IMR-90 (cell line): Measurements from ENCODE around the gene TRPM4. TPM values are rescaled to one million over a fixed set of nuclear protein-coding genes. Genes with fewer than 3 reads are reported as not detected.

Experiments used
- ATAC-seq: fragments of 200-7000 bp; cut with Tn5 transposase; 2 replicates; pipeline ENCODE4 v1.9.1; 2020; ENCODE audit warnings: low read depth, mild to moderate bottlenecking, moderate library complexity
- BruUV-seq: library from RNA; stranded (reverse); fragments of 400-500 nt; replicated peaks from 2 replicates; lab custom pipeline; 2021; lab: Mats Ljungman, UMichigan
- CTCF ChIA-PET: fragments of 300-600 bp; formaldehyde crosslinking; extraction: SDS; loops from one replicate; lab custom pipeline; 2021; ENCODE audit warnings: antibody characterized with exemption; lab: Yijun Ruan, JAX
- POLR2A ChIA-PET: fragments of 300-600 bp; sonication (Branson Sonifier 250); formaldehyde crosslinking; loops from one replicate; lab custom pipeline; 2022; ENCODE audit warnings: antibody characterized with exemption; ENCODE audit not compliant: unreplicated experiment; lab: Charles Lee
- DNase-seq: peaks from one replicate; pipeline ENCODE4 v3.0.0; 2013
- H2AFZ ChIP-seq: replicated peaks from 2 replicates; pipeline ENCODE3; 2013; ENCODE audit warnings: low read length, mild to moderate bottlenecking; ENCODE audit not compliant: poor library complexity
- H2AK5ac ChIP-seq: 2 replicates; pipeline ENCODE4 v1.6.1; 2013; ENCODE audit warnings: low read depth, low read length, inconsistent platforms
- H2AK9ac ChIP-seq: replicated peaks from 2 replicates; pipeline ENCODE3; 2013; ENCODE audit warnings: mild to moderate bottlenecking, low read depth, low read length, moderate library complexity; ENCODE audit not compliant: poor library complexity
- H2BK120ac ChIP-seq: 2 replicates; pipeline ENCODE4 v1.6.1; 2013; ENCODE audit warnings: low read depth, low read length, inconsistent platforms
- H2BK15ac ChIP-seq: 3 replicates; pipeline ENCODE4 v1.6.1; 2013; ENCODE audit warnings: low read depth, low read length, inconsistent platforms
- H2BK20ac ChIP-seq: 2 replicates; pipeline ENCODE4 v1.6.1; 2013; ENCODE audit warnings: low read depth, mild to moderate bottlenecking, inconsistent platforms, low read length, moderate library complexity
- H2BK5ac ChIP-seq: 2 replicates; pipeline ENCODE4 v1.6.1; 2013; ENCODE audit warnings: mild to moderate bottlenecking, low read depth, low read length, inconsistent platforms; ENCODE audit not compliant: poor library complexity, severe bottlenecking
- H3K14ac ChIP-seq: replicated peaks from 2 replicates; pipeline ENCODE4 v1.6.1; 2013; ENCODE audit warnings: low read depth, low read length, inconsistent platforms
- H3K18ac ChIP-seq: 2 replicates; pipeline ENCODE4 v1.6.1; 2013; ENCODE audit warnings: low read depth, low read length, control low read depth
- H3K23ac ChIP-seq: 2 replicates; pipeline ENCODE4 v1.6.1; 2013; ENCODE audit warnings: low read depth, low read length, inconsistent platforms
- H3K27ac ChIP-seq: 2 replicates; pipeline ENCODE4 v1.5.1; 2013; ENCODE audit warnings: mild to moderate bottlenecking, control low read depth, low read length; ENCODE audit not compliant: insufficient read depth
- H3K27me3 ChIP-seq: 2 replicates; pipeline ENCODE4 v1.6.1; 2013; ENCODE audit warnings: low read length; ENCODE audit not compliant: control insufficient read depth, insufficient read depth
- H3K36me3 ChIP-seq: 2 replicates; pipeline ENCODE4 v1.6.1; 2013; ENCODE audit warnings: low read length, mixed read lengths; ENCODE audit not compliant: control insufficient read depth, insufficient read depth
- H3K4ac ChIP-seq: 2 replicates; pipeline ENCODE4 v1.6.1; 2013; ENCODE audit warnings: low read depth, low read length, inconsistent platforms
- H3K4me1 ChIP-seq: 2 replicates; pipeline ENCODE4 v1.6.1; 2013; ENCODE audit warnings: low read length, mixed read lengths; ENCODE audit not compliant: control insufficient read depth, insufficient read depth
- H3K4me2 ChIP-seq: 2 replicates; pipeline ENCODE4 v1.6.1; 2013; ENCODE audit warnings: low read depth, mild to moderate bottlenecking, control low read depth, low read length, moderate library complexity
- H3K4me3 ChIP-seq: 2 replicates; pipeline ENCODE4 v1.5.1; 2013; ENCODE audit warnings: low read depth, mild to moderate bottlenecking, control low read depth, low read length, moderate library complexity; ENCODE audit not compliant: insufficient read depth
- H3K56ac ChIP-seq: 2 replicates; pipeline ENCODE4 v1.6.1; 2013; ENCODE audit warnings: low read length, inconsistent platforms; ENCODE audit not compliant: insufficient read depth; ENCODE audit errors: extremely low read depth
- H3K79me1 ChIP-seq, 2 experiments: 2 replicates each; pipeline ENCODE4 v1.6.1; 2013; ENCODE audit warnings: low read length in 2 of 2, inconsistent platforms in 1 of 2, low read depth in 1 of 2
- H3K9ac ChIP-seq: 2 replicates; pipeline ENCODE4 v1.6.1; 2013; ENCODE audit warnings: low read depth, low read length, control low read depth
- H3K9me1 ChIP-seq: 2 replicates; pipeline ENCODE4 v1.6.1; 2013; ENCODE audit warnings: low read length, inconsistent platforms; ENCODE audit not compliant: insufficient read depth
- H3K9me3 ChIP-seq: 2 replicates; pipeline ENCODE4 v1.6.1; 2013; ENCODE audit warnings: low read length; ENCODE audit not compliant: control insufficient read depth, insufficient read depth
- H4K20me1 ChIP-seq: 2 replicates; pipeline ENCODE4 v1.6.1; 2013; ENCODE audit warnings: low read length, inconsistent platforms; ENCODE audit not compliant: insufficient read depth
- H4K5ac ChIP-seq: 2 replicates; pipeline ENCODE4 v1.6.1; 2013; ENCODE audit warnings: mild to moderate bottlenecking, low read depth, low read length, control low read depth
- H4K8ac ChIP-seq, 2 experiments: 2 replicates each; pipeline ENCODE4 v1.6.1; 2013; ENCODE audit warnings: low read depth in 2 of 2, low read length in 2 of 2, control low read depth in 1 of 2, inconsistent platforms in 1 of 2
- H4K91ac ChIP-seq: 2 replicates; pipeline ENCODE4 v1.6.1; 2013; ENCODE audit warnings: low read depth, low read length, inconsistent platforms; ENCODE audit not compliant: insufficient read depth
- CEBPB ChIP-seq: IDR thresholded peaks from 2 replicates; pipeline ENCODE4 v1.6.1; 2012; ENCODE audit warnings: low read depth, low read length, improper control_type of control experiment
- CHD1 ChIP-seq: IDR thresholded peaks from 2 replicates; pipeline ENCODE4 v1.6.1; 2012; ENCODE audit warnings: low read depth, low read length, improper control_type of control experiment
- MAZ ChIP-seq: IDR thresholded peaks from 2 replicates; pipeline ENCODE4 v1.6.1; 2012; ENCODE audit warnings: low read depth, mild to moderate bottlenecking, low read length, improper control_type of control experiment, moderate library complexity, borderline replicate concordance
- MXI1 ChIP-seq: IDR thresholded peaks from 2 replicates; pipeline ENCODE4 v1.6.1; 2012; ENCODE audit warnings: low read depth, mild to moderate bottlenecking, low read length, moderate library complexity, borderline replicate concordance
- NFE2L2 ChIP-seq: fragments of 150-350 bp; IDR thresholded peaks from 2 replicates; pipeline ENCODE4 v1.6.1; 2016; ENCODE audit warnings: low read depth, mild to moderate bottlenecking, low read length
- RAD21 ChIP-seq: IDR thresholded peaks from 2 replicates; pipeline ENCODE4 v1.6.1; 2012; ENCODE audit warnings: low read length, improper control_type of control experiment
- RCOR1 ChIP-seq: IDR thresholded peaks from 2 replicates; pipeline ENCODE4 v1.6.1; 2012; ENCODE audit warnings: mild to moderate bottlenecking, low read length, improper control_type of control experiment; ENCODE audit not compliant: insufficient replicate concordance
- RFX5 ChIP-seq: IDR thresholded peaks from 2 replicates; pipeline ENCODE4 v1.8.0; 2012; ENCODE audit warnings: low read depth, mild to moderate bottlenecking, low read length, moderate library complexity
- SMC3 ChIP-seq: fragments of 150-350 bp; IDR thresholded peaks from 2 replicates; pipeline ENCODE4 v1.6.1; 2016; ENCODE audit warnings: low read depth, mild to moderate bottlenecking, antibody characterized with exemption, low read length, moderate library complexity
- WGBS, 2 experiments: methylation state at CpG; one replicate each; pipeline versions ENCODE4 v1.1.5 to v1.1.7; 2013; ENCODE audit warnings: missing lambda C conversion rate in 2 of 2; ENCODE audit not compliant: insufficient read length in 1 of 2; ENCODE audit errors: extremely low coverage in 2 of 2; 5-methylcytosine and 5-hydroxymethylcytosine counted together
- dilution Hi-C: fragments of 300-500 bp; cut with HindIII; formaldehyde crosslinking; loops from one replicate; pipeline ENCODE4 v1.14.3; 2018; ENCODE audit warnings: low sequenced_read_pairs; ENCODE audit not compliant: unreplicated experiment
- in situ Hi-C: fragments of 300-500 bp; cut with MboI; formaldehyde crosslinking; loops from 3 replicates; pipeline ENCODE4 v1.14.3; 2019; ENCODE audit warnings: low sequenced_read_pairs, inconsistent platforms, mixed read lengths
- intact Hi-C: fragments of 100-400 bp; cut with micrococcal nuclease; formaldehyde crosslinking; loops from 2 replicates; pipeline ENCODE4 v1.10.0; 2022
- polyA plus RNA-seq, 3 experiments: library from polyadenylated mRNA; depleted of rRNA; stranded (reverse); fragments of >200 nt; gene quantifications; 2 replicates each; pipeline ENCODE4 v1.2.3, GENCODE V29; 2012; ENCODE audit warnings: low replicate concordance in 1 of 3
- total RNA-seq: library from RNA; depleted of rRNA; stranded (reverse); fragments of >200 nt; gene quantifications from 2 replicates; pipeline ENCODE4 v1.2.3, GENCODE V29; 2012
- TF ChIP-seq, protein P1 (sequence below): fragments of 150-350 bp; IDR thresholded peaks from 2 replicates; pipeline ENCODE4 v1.6.1; 2016; ENCODE audit warnings: low read depth, mild to moderate bottlenecking, low read length, moderate library complexity, borderline replicate concordance
- TF ChIP-seq, protein P2 (sequence below): fragments of 150-350 bp; IDR thresholded peaks from 2 replicates; pipeline ENCODE4 v1.6.1; 2017; ENCODE audit warnings: mild to moderate bottlenecking, antibody characterized with exemption, low read length, low read depth
- TF ChIP-seq, protein P3 (sequence below): conservative IDR thresholded peaks from 2 replicates; pipeline ENCODE4 v1.5.1; 2012; ENCODE audit warnings: mild to moderate bottlenecking, low read depth, low read length, improper control_type of control experiment

The TRPM4 gene
- total and polyA plus RNA-seq, 2 of the 4 experiments (the other 2 are of a cell fraction): 2.2 to 19.7 TPM

DNA sequence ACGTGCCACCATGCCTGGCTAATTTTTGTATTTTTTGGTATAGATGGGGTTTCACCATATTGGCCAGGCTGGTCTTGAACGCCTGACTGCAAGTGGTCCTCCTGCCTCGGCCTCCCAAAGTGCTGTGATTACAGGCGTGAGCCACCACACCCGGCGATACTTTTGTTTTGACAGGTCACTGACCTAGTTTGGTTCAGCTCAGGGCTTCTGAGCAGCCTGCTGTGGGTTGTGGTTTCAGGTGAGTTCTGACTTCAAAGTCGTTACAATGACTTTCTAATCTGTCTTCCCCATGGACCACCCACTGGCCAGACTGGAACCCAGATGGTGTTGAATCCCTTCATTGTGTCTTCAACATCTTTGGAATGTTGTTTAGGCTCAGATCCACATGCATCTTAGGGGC lies 73.8 kb downstream of the TRPM4 start:
- no peak overlapping the region for H3K4me3 ChIP-seq
- CTCF ChIA-PET: no interaction called here
- H3K56ac ChIP-seq: no peak overlapping the region
- no peak overlapping the region for H2AK9ac ChIP-seq
- no TSS peak for BruUV-seq
- no peak overlapping the region for H3K23ac ChIP-seq
- DNase-seq: no peak
- H3K9me1 ChIP-seq: no peaks in the 10 kb centered on the region
- no peaks in the 10 kb centered on the region for H3K4me1 ChIP-seq
- H3K14ac ChIP-seq: no peak overlapping the region
- no peaks in the 10 kb centered on the region for H3K36me3 ChIP-seq
- H2BK120ac ChIP-seq: no peak overlapping the region
- no peaks in the 10 kb centered on the region for H3K79me1 ChIP-seq
- no peak for TF ChIP-seq MXI1
- no peak for TF ChIP-seq CHD1
- TF ChIP-seq, protein P1, sequence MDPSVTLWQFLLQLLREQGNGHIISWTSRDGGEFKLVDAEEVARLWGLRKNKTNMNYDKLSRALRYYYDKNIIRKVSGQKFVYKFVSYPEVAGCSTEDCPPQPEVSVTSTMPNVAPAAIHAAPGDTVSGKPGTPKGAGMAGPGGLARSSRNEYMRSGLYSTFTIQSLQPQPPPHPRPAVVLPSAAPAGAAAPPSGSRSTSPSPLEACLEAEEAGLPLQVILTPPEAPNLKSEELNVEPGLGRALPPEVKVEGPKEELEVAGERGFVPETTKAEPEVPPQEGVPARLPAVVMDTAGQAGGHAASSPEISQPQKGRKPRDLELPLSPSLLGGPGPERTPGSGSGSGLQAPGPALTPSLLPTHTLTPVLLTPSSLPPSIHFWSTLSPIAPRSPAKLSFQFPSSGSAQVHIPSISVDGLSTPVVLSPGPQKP: no peak
- TF ChIP-seq, protein P2, sequence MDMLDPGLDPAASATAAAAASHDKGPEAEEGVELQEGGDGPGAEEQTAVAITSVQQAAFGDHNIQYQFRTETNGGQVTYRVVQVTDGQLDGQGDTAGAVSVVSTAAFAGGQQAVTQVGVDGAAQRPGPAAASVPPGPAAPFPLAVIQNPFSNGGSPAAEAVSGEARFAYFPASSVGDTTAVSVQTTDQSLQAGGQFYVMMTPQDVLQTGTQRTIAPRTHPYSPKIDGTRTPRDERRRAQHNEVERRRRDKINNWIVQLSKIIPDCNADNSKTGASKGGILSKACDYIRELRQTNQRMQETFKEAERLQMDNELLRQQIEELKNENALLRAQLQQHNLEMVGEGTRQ: no peak
- no peak for TF ChIP-seq RCOR1
- TF ChIP-seq, protein P3, sequence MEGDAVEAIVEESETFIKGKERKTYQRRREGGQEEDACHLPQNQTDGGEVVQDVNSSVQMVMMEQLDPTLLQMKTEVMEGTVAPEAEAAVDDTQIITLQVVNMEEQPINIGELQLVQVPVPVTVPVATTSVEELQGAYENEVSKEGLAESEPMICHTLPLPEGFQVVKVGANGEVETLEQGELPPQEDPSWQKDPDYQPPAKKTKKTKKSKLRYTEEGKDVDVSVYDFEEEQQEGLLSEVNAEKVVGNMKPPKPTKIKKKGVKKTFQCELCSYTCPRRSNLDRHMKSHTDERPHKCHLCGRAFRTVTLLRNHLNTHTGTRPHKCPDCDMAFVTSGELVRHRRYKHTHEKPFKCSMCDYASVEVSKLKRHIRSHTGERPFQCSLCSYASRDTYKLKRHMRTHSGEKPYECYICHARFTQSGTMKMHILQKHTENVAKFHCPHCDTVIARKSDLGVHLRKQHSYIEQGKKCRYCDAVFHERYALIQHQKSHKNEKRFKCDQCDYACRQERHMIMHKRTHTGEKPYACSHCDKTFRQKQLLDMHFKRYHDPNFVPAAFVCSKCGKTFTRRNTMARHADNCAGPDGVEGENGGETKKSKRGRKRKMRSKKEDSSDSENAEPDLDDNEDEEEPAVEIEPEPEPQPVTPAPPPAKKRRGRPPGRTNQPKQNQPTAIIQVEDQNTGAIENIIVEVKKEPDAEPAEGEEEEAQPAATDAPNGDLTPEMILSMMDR: no peak
- no peak for TF ChIP-seq NFE2L2
- TF ChIP-seq CEBPB: no peak
- no peak for TF ChIP-seq MAZ
- no peak for TF ChIP-seq RFX5
- no peak for TF ChIP-seq SMC3
- no peak for TF ChIP-seq RAD21
- H4K5ac ChIP-seq: no peak overlapping the region
- H2BK5ac ChIP-seq: no peak overlapping the region
- H3K4ac ChIP-seq: no peak overlapping the region
- H3K27ac ChIP-seq: no peak overlapping the region
- no peak overlapping the region for H3K18ac ChIP-seq
- H4K8ac ChIP-seq: no peak overlapping the region
- no peak overlapping the region for H3K4me2 ChIP-seq
- no peak overlapping the region for H3K9ac ChIP-seq
- H4K20me1 ChIP-seq: no peaks in the 10 kb centered on the region
- no peak overlapping the region for H2AFZ ChIP-seq
- H2BK15ac ChIP-seq: no peak overlapping the region
- no CpG with 5 or more reads among the region's 7 CpGs for WGBS, 2 experiments
- H4K91ac ChIP-seq: no peak overlapping the region
- H3K27me3 ChIP-seq: peaks cover 13% of the 10 kb centered on the region
- no peak overlapping the region for H2AK5ac ChIP-seq
- H3K9me3 ChIP-seq: no peaks in the 10 kb centered on the region
- H2BK20ac ChIP-seq: no peak overlapping the region
- dilution Hi-C loops: no loop called here
- intact Hi-C loops: no loop called here
- in situ Hi-C loops: no loop called here
- POLR2A ChIA-PET: no interaction called here
- ATAC-seq: no peak
